Upper lobe of left lung (tissue), 6 donors: ENCODE data around the gene TRIM29. TPM values are rescaled to one million over a fixed set of nuclear protein-coding genes. Genes with fewer than 3 reads are reported as not detected.

Experiments
- ATAC-seq, 2 donors: fragments of 200-7000 bp; cut with Tn5 transposase; one replicate each; pipeline ENCODE4 v1.9.1; 2022; ENCODE audit warnings: mild to moderate bottlenecking in 2 of 2, moderate library complexity in 2 of 2; ENCODE audit not compliant: low FRiP score in 2 of 2
- DNase-seq, 2 donors: peaks; one replicate each; pipeline ENCODE4 v3.0.0-alpha.2; 2019 to 2020
- H3K27ac ChIP-seq, 4 donors: fragments of 200-600 bp; sonication (generic); one replicate each; pipeline ENCODE4 v1.5.1; 2016 to 2019
- H3K27me3 ChIP-seq, 4 donors: fragments of 200-600 bp; sonication (generic); one replicate each; pipeline ENCODE4 v1.5.1; 2017 to 2019
- H3K36me3 ChIP-seq, 4 donors: fragments of 200-600 bp; sonication (generic); one replicate each; pipeline ENCODE4 v1.5.1; 2016 to 2019
- H3K4me1 ChIP-seq, 4 donors: fragments of 200-600 bp; sonication (generic); one replicate each; pipeline ENCODE4 v1.5.1; 2018 to 2019
- H3K4me3 ChIP-seq, 4 donors: fragments of 200-600 bp; sonication (generic); one replicate each; pipeline ENCODE4 v1.5.1; 2017 to 2019; ENCODE audit warnings: mild to moderate bottlenecking in 2 of 4, moderate library complexity in 1 of 4
- H3K9me3 ChIP-seq, 4 donors: fragments of 200-600 bp; sonication (generic); one replicate each; pipeline ENCODE4 v1.5.1; 2018 to 2019
- CTCF ChIP-seq, 6 experiments: fragments of 450-650 bp in 4 of 6; fragments of 200-600 bp in 2 of 6; sonication (generic) in 2 of 6; IDR thresholded peaks; one replicate each; pipeline ENCODE4 v1.5.1; 2016 to 2019; ENCODE audit warnings: antibody characterized with exemption in 6 of 6
- EP300 ChIP-seq, 4 donors: sonication (generic); formaldehyde crosslinking; IDR thresholded peaks; one replicate each; pipeline ENCODE4 v1.5.1; 2017; ENCODE audit warnings: antibody characterized with exemption in 4 of 4, control low read depth in 2 of 4
- POLR2A ChIP-seq, 4 donors: fragments of 450-650 bp; IDR thresholded peaks; one replicate each; pipeline ENCODE4 v1.5.1; 2016 to 2017; ENCODE audit warnings: antibody characterized with exemption in 4 of 4, mild to moderate bottlenecking in 2 of 4
- POLR2AphosphoS5 ChIP-seq, 2 donors: sonication (generic); formaldehyde crosslinking; IDR thresholded peaks; one replicate each; pipeline ENCODE4 v1.5.1; 2017; ENCODE audit warnings: antibody characterized with exemption in 2 of 2
- WGBS, 2 donors: methylation state at CpG; one replicate each; pipeline ENCODE4 v1.1.5; 2017 to 2018; 5-methylcytosine and 5-hydroxymethylcytosine counted together
- total RNA-seq, 6 donors: library from RNA; depleted of rRNA in 4 of 6; stranded (reverse); fragments of >200 nt in 4 of 6; gene quantifications; one replicate each; pipeline versions ENCODE4 v1.1.0 to v1.2.1, GENCODE V29; 2016 to 2021
- donor health status: DM: no; HTN: no; CAD: no; lungs with moderate emphysema.
- donor health status: DM: no; HTN: yes; CAD: no; lungs with severe emphysema.

The TRIM29 gene
- total RNA-seq, 6 donors from 2014 or later = 2.3 to 36.7 (median 8.4) TPM

- H3K4me3 ChIP-seq = no peak overlapping the region
- ATAC-seq (peak in 1 of 2 donors; percentile 38), DNase-seq (no peak)
- no peaks in the 10 kb centered on the region for H3K9me3 ChIP-seq
- H3K36me3 ChIP-seq = no peaks in the 10 kb centered on the region
- TF ChIP-seq CTCF (IDR thresholded peaks at IDR 0.05) = no peak
- no peak for TF ChIP-seq POLR2AphosphoS5 (IDR thresholded peaks at IDR 0.05)
- no peak for TF ChIP-seq POLR2A (IDR thresholded peaks at IDR 0.05)
- TF ChIP-seq EP300 (IDR thresholded peaks at IDR 0.05) = no peak
- H3K27ac ChIP-seq = no peak overlapping the region
- 50 to 57% methylated on average over 1 of the region's 1 CpG for WGBS, 2 donors
- no peaks in the 10 kb centered on the region for H3K4me1 ChIP-seq
- no peaks in the 10 kb centered on the region for H3K27me3 ChIP-seq
Measured at GRCh38 chr11:120091121-120091520, 46.8 kb downstream of the TRIM29 start.

- WGBS, 2 donors = 89% methylated on average over 3 of the region's 3 CpGs; no CpG with 5 or more reads in 1 of the 2 donors
- Histone ChIP-seq H3K36me3 (no peaks in the 10 kb centered on the region), H3K4me1 (no peaks in the 10 kb centered on the region), H3K27me3 (no peaks in the 10 kb centered on the region), H3K27ac (no peak overlapping the region), H3K4me3 (no peak overlapping the region), H3K9me3 (no peaks in the 10 kb centered on the region)
- DNase-seq (no peak), ATAC-seq (no peak)
- TF ChIP-seq EP300 (IDR thresholded peaks at IDR 0.05) = no peak
- TF ChIP-seq POLR2AphosphoS5 (IDR thresholded peaks at IDR 0.05) = no peak
- TF ChIP-seq POLR2A (IDR thresholded peaks at IDR 0.05) = no peak
- TF ChIP-seq CTCF (IDR thresholded peaks at IDR 0.05) = no peak
Measured at GRCh38 chr11:120090411-120090810, 47.5 kb downstream of the TRIM29 start.

GRCh38 chr11:120089036-120090001, 48.6 kb downstream of the TRIM29 start:
- 76 to 84% methylated on average over 6 of the region's 6 CpGs for WGBS, 2 donors
- no peak for DNase-seq
- no peak overlapping the region for H3K27ac ChIP-seq
- no peak for ATAC-seq
- H3K27me3 ChIP-seq = no peaks in the 10 kb centered on the region
- no peaks in the 10 kb centered on the region for H3K36me3 ChIP-seq
- H3K4me1 ChIP-seq = no peaks in the 10 kb centered on the region
- H3K9me3 ChIP-seq = no peaks in the 10 kb centered on the region
- H3K4me3 ChIP-seq = no peak overlapping the region
- TF ChIP-seq POLR2A (IDR thresholded peaks at IDR 0.05) = no peak
- no peak for TF ChIP-seq EP300 (IDR thresholded peaks at IDR 0.05)

- Histone ChIP-seq H3K4me1 (no peaks in the 10 kb centered on the region), H3K9me3 (no peaks in the 10 kb centered on the region), H3K4me3 (no peak overlapping the region), H3K27me3 (no peaks in the 10 kb centered on the region), H3K36me3 (no peaks in the 10 kb centered on the region), H3K27ac (no peak overlapping the region)
- ATAC-seq (no peak), DNase-seq (no peak)
- no peak for TF ChIP-seq CTCF (IDR thresholded peaks at IDR 0.05)
- TF ChIP-seq EP300 (IDR thresholded peaks at IDR 0.05) = no peak
- no peak for TF ChIP-seq POLR2AphosphoS5 (IDR thresholded peaks at IDR 0.05)
- TF ChIP-seq POLR2A (IDR thresholded peaks at IDR 0.05) = no peak
- 80 to 100% methylated on average over 2 of the region's 2 CpGs for WGBS, 2 donors
Measured at GRCh38 chr11:120088056-120088455, 49.9 kb downstream of the TRIM29 start.

- H3K9me3 ChIP-seq = no peaks in the 10 kb centered on the region
- DNase-seq = no peak
Measured at GRCh38 chr11:120086651-120087050, 51.3 kb downstream of the TRIM29 start.

More at GRCh38 chr11:120086651-120087050, 51.3 kb downstream of the TRIM29 start:
- Histone ChIP-seq H3K27me3 (no peaks in the 10 kb centered on the region), H3K4me3 (no peak overlapping the region), H3K4me1 (no peaks in the 10 kb centered on the region), H3K27ac (no peak overlapping the region), H3K36me3 (no peaks in the 10 kb centered on the region)
- ATAC-seq = no peak
- TF ChIP-seq EP300 (IDR thresholded peaks at IDR 0.05) (no peak), POLR2A (IDR thresholded peaks at IDR 0.05) (no peak), POLR2AphosphoS5 (IDR thresholded peaks at IDR 0.05) (no peak), CTCF (IDR thresholded peaks at IDR 0.05) (no peak)
- 46 to 78% methylated on average over 9 of the region's 9 CpGs for WGBS, 2 donors
